ENCODE data around the gene COX8A.

The COX8A gene

DNA sequence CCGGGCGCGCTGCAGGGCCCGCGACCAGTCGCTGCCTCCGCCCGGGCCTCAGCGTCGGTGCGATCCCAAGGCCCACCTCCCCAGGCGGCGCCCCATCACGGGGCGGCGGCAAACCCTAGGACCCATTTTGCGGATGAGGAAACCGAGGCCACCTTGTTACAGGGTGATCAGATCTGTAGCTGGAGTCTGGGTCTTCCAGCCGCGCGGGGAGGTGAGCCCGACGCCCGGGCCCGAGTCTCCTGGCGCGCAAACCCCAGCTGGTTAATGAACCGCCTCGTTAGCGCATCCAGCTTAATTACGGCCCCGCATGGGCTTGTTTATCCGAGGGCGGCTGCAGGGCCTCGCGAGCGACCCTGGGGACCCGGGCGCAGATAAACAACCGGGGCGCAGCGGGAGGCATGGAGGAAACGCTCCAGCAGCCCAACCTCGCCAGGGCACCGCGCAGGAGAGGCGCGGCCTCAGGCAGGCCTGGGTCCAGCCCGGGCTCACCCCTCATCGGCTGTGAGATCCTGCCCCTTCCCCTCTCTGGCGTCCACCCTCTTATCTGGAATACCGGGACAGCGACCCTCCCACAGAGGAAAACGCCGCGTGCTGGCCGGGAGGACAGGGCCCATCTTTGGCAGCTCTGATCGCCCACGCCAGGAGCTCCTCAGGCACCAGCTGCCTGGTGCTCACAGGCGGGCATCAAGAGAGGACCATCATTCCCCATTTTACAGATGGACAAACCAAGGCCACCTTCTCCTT, 26.5 kb downstream of the COX8A start:
- TF ChIP-seq, protein P1, sequence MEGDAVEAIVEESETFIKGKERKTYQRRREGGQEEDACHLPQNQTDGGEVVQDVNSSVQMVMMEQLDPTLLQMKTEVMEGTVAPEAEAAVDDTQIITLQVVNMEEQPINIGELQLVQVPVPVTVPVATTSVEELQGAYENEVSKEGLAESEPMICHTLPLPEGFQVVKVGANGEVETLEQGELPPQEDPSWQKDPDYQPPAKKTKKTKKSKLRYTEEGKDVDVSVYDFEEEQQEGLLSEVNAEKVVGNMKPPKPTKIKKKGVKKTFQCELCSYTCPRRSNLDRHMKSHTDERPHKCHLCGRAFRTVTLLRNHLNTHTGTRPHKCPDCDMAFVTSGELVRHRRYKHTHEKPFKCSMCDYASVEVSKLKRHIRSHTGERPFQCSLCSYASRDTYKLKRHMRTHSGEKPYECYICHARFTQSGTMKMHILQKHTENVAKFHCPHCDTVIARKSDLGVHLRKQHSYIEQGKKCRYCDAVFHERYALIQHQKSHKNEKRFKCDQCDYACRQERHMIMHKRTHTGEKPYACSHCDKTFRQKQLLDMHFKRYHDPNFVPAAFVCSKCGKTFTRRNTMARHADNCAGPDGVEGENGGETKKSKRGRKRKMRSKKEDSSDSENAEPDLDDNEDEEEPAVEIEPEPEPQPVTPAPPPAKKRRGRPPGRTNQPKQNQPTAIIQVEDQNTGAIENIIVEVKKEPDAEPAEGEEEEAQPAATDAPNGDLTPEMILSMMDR (IDR thresholded peaks at IDR 0.05) = no peak

DNA sequence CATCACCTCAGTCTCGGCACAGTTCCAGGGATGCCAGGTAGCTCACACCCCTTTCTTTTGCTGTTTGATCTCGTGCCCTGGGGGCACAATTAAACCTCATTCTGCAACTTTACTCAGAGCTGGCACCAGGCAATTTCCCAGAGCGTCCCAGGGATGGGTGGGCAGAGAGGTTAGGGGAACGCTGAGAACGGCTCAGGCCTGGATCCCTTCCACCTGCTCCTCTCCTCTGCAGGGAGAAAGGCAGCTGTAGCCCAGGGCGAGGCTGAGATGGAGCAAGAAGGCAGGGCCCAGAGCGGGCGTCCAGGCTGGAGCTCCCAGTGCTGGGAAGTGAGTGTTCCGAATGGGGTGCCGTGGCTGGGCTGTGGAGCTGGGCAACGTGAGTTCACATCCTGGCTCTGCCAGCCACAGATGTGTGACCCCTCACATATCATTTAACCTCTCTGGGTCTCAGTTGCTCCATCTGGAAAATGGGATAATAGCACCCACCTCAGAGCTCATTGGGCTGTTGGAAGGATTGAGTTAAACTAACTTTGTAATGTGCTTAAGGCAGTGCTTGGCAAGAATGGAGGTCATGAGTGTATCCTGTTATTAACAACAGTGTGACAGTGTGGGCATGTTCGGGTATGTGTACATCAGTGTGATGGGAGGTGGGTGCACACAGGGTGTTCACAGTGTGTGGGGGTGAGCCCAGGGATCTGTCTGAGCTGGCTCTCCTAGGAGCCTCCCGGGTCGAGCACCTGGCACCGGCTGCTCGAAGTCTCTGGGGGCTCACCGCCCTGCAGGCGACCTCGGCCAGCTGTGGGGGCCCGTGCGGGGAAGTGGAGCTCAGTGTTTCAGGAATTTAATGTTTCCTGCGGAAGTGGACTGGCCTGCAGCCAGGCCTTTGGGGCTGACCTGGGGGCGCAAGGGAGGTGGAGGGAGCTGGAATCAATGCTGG, 27.3 kb downstream of the COX8A start:
- TF ChIP-seq, protein P1 (IDR thresholded peaks at IDR 0.05) = no peak

DNA sequence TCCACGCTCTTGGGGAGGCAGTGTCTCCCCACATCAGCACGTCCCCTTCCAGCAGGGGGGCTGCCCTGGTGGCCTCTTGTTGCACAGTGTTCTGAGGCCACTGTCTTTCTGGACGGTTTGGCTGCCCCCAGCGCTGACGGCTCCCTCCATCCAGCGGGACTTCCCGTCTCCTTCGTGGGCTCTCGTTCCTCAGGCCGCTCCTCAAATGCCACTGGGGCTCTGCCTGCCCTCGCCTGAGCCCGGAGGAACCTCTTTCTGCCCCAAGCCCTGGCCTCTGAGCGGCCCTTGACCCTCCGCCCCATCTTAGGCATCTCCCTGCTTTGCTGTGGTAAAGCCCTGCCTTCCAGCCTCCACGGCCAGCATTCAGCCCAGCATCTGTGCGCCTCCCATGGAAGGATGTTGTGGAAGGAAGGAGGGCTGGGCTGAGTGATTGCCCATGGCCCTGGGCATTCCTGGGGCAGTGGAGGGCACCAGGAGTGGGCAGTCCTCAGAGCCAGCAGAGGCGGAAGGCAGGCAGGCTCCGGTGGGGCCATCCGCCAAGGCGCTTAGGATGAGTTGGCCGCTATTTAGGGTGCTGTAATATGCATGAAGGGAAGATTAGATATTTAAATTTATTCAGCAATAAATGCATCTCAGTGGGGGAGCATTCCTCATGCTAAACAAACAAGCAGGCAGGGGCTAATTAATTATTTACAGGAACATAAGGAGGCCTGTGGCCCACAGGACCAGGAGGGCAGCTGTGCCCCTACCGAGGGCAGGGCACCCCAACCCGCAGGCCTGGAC, 29.6 kb downstream of the COX8A start:
- TF ChIP-seq, protein P1 (IDR thresholded peaks at IDR 0.05) = no peak

DNA sequence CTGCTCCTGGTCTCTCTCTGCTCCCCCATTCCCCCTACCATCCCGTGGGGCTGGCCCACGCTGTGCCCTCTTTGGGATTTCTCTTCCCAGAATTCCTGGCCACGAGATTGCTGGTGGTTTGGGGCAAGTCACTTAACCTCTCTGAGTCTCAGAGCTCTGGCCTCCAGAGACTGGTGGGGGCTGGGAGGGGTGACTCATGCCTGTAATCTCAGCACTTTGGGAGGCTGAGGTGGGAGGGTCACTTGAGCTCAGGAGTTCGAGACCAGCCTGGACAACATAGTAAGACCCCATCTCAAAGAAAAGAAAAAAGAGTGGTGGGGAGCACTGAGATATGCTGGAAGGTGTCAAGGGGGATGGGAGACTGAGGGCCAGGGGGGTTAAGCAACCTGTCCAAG, 30.2 kb downstream of the COX8A start:
- TF ChIP-seq, protein P1 (IDR thresholded peaks at IDR 0.05) = no peak

DNA sequence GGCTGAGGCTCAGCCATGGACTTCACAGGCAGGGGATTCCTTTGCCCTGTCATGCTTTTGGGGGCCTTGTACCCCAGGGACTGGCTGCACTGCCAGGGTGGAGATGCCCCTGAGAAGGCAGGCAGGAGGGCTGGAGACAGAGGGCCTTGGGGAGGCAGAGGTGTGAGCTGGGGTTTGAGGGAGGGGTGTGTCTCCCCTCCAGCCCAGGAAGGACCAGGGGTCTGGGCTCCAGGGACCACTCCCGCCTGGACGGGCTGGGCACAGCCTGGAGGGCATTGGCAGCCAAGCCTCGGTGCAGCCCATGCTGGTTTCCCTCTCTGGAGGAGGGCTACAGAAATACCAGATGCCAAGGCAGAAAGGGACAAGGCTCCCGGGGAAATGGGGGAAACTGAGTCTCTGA, 31.3 kb downstream of the COX8A start:
- TF ChIP-seq, protein P1 (IDR thresholded peaks at IDR 0.05) = no peak

DNA sequence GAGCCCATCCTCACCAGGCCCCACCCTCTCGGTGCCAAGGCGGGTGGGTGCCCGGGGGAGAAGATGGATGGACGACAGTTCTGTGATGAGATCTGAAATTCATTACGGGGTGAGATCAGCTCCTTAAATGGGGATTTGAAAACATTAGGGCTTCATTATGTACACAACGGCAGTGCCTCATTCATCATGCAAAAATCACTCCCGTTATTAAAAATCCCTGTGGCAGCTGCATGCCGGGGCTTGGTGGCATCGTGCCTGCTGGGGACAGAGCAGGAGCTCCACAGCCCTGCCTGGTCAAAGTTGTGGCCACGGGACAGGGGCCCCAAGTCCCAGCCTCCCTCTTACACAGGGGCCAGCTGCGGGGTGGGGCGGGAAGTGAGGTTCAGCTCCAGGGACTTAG, 32.0 kb downstream of the COX8A start:
- TF ChIP-seq, protein P1 (IDR thresholded peaks at IDR 0.05) = no peak

DNA sequence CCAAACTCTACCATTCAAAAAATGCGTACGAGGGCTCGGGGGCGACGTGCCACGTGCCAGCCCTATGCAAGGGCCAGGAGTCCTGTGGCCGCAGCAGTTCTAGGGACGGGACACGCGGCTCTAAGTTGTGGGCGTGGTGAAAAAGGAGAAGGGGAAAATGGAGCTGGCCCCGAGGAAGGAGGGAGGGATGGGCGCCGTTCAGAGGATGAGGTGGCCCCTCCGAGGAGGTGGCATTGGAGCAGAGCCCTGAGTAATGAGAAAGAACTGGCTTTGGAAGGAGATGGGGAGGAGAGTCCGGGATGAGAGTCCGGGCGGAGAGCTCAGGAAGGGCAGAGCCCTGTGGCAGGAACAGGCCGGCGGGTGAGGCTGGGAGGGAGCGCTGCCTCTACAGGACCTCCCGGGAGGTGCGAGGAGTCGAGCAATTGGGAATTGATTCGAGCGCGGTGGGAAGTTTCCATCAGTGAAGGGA, 32.8 kb downstream of the COX8A start:
- TF ChIP-seq, protein P1 (IDR thresholded peaks at IDR 0.05) = no peak
